Measurements from ENCODE around the gene RIPPLY3.
"Not testable (repeated sequence)": the region's sequence is repeated elsewhere in the genome, so short reads cannot be mapped to it uniquely, and the experiment has no call there.

The RIPPLY3 gene

GRCh38 chr21:36981977-36982700 lies 24.4 kb upstream of the RIPPLY3 start:
- DNase-seq = no peak

GRCh38 chr21:36985751-36986594 lies 20.5 kb upstream of the RIPPLY3 start:
- no peak for DNase-seq

GRCh38 chr21:36987845-36988244 lies 18.7 kb upstream of the RIPPLY3 start:
- DNase-seq = no peak

- DNase-seq = no peak
These were observed 18.0 kb upstream of the RIPPLY3 start for GRCh38 chr21:36988536-36988935.

GRCh38 chr21:36989199-36989698 lies 17.3 kb upstream of the RIPPLY3 start:
- DNase-seq = not testable (repeated sequence)

GRCh38 chr21:36989699-36990507 lies 16.6 kb upstream of the RIPPLY3 start:
- peak; percentile 95 for DNase-seq

DNA sequence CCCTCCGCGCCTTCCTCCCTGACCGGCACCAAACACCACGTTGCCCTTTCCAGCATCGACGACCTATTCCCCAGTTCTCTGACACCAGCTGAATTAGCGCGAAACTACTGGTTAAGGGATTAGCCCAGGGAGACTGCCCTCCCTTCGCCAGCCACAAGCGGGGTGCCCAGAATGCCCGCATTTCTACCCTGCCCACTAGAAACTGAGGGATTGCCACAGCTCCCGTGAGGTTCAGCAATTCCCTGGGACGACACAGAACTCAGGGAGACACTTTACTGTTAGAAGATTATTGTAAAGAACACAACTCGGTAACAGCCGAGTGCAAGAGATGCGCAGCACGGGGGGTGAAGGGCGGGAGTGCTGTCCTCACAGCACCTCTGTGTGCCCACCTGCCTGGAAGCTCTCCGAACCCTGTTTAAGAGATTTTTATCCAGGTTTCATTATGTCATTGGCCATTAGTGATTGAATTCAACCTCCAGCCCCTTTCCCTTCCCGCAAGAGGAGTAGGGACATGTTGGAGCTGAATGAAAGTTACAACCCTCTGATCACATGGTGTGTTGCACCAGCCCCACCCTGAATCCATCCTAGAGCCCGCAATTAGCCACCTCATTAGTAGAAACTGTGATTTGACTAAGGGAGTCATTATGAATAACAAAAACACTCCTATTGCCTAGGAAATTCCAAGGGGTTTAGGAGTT lies 15.8 kb upstream of the RIPPLY3 start:
- DNase-seq = no peak

DNA sequence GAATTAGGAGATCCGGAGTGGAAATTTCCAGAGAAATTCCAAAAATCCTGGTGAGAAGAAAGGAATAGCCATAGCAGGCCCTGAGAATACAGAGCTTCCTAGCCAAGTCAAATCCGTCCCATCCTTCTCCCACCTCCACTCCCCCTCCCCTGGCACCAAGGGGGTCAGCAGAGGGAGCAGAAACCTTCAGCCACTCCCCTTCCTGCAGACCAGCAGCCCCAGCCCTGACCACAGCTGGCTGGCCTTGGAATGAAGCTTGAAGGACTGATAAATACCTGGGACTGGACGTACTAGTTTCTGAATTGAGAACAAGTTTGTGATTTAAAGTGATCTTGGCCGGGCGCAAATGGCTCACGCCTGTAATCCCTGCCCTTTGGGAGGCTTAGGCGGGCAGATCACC lies 13.8 kb upstream of the RIPPLY3 start:
- no peak for DNase-seq

GRCh38 chr21:36994501-36995158 lies 11.9 kb upstream of the RIPPLY3 start:
- DNase-seq = peak; percentile 63

DNA sequence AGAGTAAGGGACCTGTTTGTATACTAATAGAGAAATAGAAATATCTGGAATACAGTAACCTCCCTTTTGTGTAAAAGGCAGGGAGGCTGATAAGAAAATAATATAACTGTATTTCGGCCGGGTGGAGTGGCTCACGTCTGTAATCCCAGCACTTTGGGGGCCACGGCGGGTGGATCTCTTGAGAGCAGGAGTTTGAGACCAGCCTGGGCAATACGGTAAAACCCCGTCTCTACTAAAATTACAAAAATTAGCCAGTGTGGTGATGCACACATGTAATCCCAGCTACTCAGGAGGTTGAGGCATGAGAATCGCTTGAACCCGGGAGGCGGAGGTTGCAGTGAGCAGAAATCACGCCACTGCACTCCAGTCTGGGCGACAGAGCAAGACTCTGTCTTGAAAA lies 11.2 kb upstream of the RIPPLY3 start:
- not testable (repeated sequence) for DNase-seq

DNA sequence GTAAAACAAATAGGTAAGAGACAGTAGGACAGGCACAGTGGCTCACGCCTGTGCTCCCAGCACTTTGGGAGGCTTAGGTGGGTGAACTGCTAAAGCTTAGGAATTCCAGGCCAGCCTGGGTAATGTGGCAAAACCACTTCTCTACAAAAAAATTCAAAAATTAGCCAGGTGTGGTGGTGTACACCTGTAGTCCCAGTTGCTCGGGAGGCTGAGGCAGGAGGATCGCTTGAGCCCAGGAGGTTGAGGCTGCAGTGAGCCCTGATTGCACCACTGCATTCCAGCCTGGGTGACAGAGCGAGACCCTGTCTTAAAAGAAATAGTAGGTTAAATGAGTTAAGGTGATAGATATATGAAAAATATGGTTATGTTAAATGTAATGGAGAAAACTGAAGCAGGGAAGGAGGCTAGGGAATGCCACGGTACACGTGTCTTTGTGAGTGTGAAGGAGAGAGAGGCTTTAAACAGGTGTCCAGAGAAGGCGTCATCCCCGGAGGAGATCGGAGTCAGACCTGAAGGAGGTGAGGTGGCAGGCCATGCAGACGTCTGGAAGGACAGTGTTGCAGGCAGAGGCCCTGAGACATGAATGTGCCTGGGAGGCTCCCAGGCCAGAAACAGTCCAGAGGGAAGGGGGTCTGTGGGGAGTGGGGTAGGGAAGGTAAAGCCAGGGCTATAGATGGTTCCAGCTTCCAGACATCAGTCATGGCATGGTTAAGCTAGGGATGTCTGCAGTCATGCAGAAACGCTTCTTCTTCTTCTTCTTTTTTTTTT lies 7.2 kb upstream of the RIPPLY3 start:
- no peak for DNase-seq

DNA sequence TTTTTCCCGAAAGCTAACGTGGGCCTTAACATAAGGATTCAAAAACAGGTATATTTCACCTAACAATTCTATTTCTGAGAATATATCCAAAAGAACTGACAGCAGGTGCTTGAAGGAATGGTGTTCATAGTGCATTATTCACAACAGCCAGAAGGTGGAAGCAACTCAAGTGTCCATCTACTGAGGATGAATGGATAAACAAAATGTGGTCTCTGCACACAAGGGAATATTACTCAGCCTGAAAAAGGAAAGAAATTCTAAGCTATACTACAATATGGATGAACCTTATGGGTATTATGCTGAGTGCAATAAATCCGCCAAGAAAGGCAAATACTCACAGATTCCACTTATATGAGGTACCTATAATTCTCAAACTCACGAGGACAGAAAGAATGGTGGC lies 6.1 kb upstream of the RIPPLY3 start:
- no peak for DNase-seq

- DNase-seq = no peak
These were observed 5.1 kb upstream of the RIPPLY3 start for GRCh38 chr21:37001441-37001840.

DNA sequence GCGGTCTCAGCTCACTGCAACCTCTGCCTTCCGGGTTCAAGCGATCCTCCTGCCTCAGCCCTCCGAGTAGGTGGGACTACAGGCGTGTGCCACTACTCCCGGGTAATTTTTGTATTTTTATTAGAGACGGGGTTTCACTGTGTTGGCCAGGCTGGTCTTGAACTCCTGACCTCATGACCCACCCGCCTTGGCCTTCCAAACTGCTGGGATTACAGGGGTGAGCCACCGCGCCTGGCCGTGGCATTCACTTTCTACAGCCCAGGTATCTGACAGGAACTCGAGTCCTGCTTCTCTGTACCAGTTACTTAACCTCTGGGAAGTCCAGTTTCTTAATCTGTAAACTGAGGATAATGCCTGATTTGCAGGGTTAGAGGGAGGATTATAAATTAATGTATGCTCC lies 3.7 kb upstream of the RIPPLY3 start:
- DNase-seq = not testable (repeated sequence)

- DNase-seq = not testable (repeated sequence)
These were observed 2.6 kb upstream of the RIPPLY3 start for GRCh38 chr21:37003917-37004316.

- no peak for DNase-seq
These were observed 685 bp upstream of the RIPPLY3 start for GRCh38 chr21:37005548-37006485.

GRCh38 chr21:37008724-37009123 lies 2.2 kb downstream of the RIPPLY3 start:
- no peak for DNase-seq

DNA sequence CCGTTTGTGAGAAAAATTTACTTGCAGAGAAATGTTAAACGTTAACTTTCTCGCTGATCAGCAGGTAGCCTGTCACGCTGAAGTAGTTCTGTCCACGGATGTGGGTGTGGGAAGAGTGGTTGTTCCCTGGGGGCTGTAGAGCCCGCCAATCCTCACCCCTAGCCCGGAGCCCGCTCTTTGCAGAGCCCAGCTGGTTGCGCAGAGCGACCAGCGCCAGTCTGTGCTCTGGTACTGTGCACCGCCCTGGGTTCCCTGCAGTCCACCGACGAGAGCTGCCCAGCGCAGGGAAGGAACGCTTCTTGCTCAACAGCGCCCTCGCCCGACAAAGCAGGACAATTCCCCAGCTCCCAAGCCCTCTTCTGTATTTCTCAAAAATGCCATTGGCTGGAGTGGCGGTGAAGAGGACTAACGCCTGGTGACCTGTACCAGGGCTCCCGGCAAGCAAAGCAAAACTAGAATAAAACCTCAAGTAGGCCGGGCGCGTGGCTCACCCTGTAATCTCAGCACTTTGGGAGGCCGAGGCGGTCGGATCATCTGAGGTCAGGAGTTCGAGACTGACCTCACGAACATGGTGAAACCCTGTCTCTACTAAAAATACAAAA lies 3.3 kb downstream of the RIPPLY3 start:
- DNase-seq = peak; percentile 93

GRCh38 chr21:37017951-37018679 lies 11.6 kb downstream of the RIPPLY3 start:
- no peak for DNase-seq

Measured in activated CD8-positive, alpha-beta memory T cell treated with anti-CD3 and anti-CD28 coated beads, Interleukin-2, amount 50 U/mL, for 48 hours (primary cell).